Frontal cortex (tissue), 4 donors: ENCODE data around the gene EVPL. TPM values are rescaled to one million over a fixed set of nuclear protein-coding genes. Genes with fewer than 3 reads are reported as not detected.

Experiments used
- DNase-seq, 2 donors: peaks; one replicate each; pipeline ENCODE4 v3.0.0; 2012; ENCODE audit warnings: low spot score in 2 of 2
- FAIRE-seq: peaks from 2 replicates; lab custom pipeline; 2012; peaks lifted over from hg19 to GRCh38; lab: Jason Lieb, UNC
- total RNA-seq: library from RNA; depleted of rRNA; stranded (reverse); fragments of >200 nt; gene quantifications from one replicate; pipeline ENCODE4 v1.2.3, GENCODE V29; 2014
- donor health status: control.
- donor health status: control.
- donor health status: control.

Gene EVPL
- total RNA-seq, 1 donor from 2014 or later = not detected

DNA sequence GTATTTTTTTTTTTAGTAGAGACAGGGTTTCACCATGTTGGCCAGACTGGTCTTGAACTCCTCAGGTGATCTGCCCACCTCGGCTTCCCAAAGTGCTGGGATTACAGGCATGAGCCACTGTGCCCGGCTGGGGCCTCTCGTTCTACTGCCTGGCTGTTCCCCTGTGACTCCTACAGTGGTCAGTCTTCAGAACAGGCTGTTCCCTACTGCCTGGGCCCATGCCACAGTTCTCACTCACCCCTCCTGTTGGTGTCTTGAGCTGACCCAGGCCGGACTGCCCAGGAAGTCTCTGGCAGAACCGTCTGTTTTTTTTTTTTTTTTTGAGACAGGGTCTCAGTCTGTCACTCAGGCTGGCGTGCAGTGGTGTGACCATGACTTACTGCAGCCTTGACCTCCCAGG lies 23.2 kb downstream of the EVPL start:
- no peak for DNase-seq
- no peak for FAIRE-seq

DNA sequence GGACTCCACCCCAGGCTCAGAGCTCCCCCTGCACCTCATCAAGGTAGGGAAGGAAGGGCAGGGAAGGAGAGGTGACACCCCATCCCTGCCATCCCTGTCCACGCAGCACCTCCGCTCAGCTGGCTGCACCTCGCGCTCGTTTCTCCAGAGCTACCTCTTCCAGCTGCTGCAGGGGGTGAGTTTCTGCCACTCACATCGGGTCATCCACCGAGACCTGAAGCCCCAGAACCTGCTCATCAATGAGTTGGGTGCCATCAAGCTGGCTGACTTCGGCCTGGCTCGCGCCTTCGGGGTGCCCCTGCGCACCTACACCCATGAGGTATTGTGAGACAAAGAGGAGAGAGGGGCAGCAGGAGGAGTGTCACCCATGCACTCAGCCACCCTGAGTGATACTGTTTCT lies 25.0 kb downstream of the EVPL start:
- DNase-seq = no peak
- FAIRE-seq = no peak

DNA sequence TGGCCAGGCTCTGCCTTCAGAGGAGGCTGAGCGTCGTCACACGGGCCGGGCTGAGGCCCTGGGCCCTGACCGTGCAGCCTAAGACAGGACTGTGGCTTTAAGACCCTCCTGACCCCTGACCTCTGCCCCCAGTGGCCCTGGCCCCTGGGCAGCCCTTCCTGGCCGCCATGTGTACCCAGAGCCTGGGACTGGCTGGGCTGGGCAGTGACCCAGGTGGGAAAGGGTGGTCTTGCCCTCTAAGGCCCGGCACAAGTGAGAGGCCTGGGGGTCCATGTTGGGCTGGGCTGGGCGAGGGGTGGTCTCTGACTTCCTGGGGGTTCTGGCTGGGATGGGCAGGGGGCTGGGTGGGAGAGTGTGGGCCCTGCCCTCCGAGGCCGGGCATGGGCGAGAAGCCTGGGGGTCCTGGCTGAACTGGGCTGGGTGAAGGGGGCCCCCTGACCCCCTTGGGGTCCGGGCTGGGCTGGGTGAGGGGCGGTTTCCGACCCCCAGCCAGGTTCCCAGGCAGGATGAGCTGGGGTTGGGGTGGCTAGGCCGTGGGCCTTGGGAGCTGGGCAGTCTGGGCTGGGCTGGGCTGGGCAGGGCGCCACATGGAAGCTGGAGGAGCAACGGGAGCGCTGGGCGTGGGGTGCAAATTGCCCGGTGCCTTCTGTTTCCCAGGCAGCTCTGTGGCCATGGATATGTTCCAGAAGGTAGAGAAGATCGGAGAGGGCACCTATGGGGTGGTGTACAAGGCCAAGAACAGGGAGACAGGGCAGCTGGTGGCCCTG lies 26.2 kb downstream of the EVPL start, which contains the start of gene CDK3:
Gene CDK3, plus strand, starts transcription at position 101 of the 767 bp plus-strand sequence. Its CDS starts 571 bp downstream, at position 672.
- FAIRE-seq = no peak
- DNase-seq = peak in 1 of 2 donors; percentile 16

DNA sequence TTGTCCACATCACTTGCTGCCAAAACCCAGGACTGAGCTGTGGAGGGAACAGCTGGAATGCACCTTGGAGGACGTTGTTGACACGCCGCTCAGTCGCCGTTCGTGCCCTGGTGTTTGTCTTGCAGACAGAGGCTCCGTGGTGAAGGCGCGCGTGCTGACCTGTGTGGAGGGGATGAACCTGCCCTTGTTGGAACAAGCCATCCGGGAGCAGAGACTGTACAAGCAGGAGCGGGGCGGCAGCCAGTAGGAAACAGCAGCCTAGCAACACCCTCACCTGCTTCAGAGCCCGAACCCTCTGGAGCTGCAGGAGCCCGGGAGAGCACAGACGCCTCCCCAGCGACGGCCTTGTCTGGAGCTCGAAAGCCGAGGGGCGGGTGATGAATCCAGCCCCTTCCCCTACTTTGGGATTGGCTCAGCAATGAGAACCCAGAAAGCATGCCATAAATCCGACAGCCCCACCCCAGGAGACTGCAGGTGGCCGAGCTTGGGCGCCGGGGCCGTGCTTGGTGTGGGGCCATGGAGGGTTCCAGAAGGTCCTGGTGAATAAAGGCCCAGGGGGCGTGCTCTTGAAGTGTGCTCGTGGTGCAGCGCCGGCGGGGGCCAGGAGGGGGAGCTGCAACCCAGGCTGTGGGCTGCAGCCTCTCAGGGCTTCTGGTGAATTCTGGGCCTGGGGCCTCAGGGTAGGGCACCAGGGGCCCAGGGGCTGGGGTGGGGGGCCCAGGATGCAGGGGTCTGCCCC lies 26.9 kb downstream of the EVPL start:
- peak in 1 of 2 donors; percentile 75 for DNase-seq
- FAIRE-seq = no peak

DNA sequence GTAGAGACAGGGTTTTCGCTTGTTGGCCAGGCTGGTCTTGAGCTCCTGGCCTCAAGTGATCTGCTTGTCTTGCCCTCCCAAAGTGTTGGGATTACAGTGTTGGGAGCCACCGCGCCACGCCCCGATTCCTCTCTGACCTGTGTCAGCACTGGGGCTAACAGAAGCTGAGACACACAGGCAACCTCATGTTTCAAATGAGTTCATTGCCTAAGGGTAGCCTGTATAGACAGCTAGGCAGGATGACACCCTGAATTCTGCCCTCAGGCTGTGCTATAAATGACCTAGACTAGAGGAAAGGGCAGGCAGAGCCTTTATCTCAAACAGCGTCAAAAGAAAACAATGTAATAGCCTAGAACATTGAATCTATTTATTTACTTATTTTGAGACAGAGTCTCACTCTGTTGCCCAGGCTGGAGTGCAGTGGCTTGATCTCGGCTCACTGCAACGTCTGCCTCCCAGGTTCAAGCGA lies 28.7 kb downstream of the EVPL start:
- DNase-seq = no peak
- no peak for FAIRE-seq

DNA sequence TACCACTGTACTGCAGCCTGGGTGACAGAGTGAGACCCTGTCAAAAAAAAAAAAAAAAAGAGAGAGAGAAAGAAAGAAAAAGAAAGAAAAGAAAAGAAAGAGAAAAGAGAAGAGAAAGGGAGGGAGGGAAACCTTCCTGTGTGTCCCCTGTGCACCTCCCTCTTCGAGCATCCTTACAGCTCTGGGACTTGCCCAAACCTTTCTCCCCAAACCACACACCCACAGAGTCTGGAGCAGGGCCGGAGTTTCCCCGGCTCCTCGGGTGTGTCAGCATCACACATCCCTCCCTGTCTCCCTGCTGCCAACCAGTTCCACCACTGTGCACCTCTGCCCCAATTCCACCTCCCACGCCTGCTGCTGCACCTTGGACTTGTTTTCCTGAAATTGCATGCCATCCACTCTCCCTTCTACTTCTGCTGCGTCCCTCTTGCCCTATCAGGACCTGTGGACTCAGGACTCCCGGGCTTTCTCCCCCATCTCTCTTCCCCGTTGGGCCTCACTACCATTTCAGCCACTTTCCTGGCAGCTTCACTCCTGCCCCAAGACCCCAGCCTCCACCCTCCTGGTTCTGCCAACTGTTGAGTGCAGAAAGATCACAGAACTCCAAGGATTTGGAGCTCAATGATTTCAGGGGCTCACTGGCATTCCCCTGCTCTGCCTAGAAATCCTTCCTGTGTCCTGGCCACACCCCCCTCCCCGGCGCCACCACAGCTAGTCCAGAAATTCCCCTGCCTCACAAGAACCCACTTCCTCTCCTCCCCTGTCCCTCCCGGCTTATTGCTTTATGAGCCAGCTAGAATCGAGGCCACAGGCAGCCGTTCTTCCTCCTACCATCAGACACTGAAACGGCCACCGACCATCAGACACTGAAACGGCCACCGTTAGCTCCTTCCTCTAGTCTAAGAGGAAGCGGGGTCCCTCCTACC lies 30.2 kb downstream of the EVPL start:
- no peak for DNase-seq
- no peak for FAIRE-seq

DNA sequence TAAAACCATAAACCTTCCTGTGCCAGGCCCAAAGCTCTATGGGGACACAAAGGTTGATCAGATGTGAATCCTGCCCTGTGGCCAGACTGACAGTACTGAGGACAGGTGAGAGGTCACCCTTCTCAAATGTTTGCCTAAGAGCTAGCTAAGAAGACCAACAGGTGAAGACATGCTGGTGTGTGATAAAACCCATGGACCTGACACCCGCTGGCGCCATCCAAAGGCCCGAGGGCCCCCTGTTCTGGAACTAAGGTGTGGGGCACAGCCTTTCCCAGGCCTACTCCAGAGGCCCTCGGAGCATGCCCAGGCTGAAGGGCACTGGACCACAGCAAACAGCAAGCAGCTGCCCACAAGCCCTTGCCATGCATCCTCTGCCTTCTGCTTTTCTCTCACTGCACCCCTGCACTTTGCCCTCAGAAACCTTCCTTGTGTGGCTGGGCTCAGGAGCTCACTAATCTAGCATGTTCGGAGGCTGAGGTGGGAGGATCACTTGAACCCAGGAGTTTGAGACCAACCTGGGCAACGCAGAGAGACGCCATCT lies 31.7 kb downstream of the EVPL start:
- FAIRE-seq = no peak
- DNase-seq = no peak

DNA sequence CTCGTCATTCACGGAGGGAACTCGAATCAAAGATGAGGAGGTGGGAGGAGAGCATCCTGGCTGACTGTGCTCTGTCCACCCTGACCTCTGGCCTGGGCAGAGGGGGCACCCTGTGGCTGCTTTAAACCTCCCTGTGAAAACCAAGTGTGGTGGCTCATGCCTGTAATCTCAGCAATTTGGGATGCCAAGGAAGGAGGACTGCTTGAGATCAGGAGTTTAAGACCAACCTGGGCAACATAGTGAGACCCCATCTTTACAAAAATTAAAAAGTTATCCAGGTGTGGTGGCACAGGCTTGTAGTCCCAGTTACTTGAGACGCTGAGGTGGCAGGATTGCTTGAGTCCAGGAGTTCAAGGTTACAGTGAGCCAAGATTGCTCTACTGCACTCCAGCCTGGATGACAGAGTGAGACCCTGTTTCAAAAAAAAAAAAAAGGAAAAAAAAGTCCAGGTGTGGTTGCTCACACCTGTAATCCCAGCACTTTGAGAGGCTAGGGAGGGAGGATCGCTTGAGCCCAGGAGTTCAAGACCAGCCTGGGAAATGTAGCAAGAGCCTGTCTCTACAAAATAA lies 32.2 kb downstream of the EVPL start:
- DNase-seq = no peak

DNA sequence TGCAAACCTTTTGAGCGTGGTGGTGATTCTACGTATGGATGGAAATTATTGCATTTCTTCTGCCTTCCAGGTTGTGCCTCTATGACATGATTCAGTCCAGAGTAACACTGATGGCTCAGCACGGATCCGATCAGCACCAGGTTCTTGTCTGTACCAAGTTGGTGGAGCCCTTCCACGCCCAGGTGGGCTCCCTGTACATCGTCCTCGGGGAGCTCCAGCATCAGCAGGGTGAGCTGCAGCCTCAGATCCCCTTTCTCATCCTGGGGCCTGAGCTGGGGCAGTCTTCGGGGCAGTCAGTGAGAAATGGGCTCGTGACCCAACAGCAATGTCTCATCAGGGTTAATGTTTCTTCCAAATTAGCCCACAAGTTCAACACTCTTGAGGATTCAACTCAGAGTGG lies 35.7 kb downstream of the EVPL start:
- no peak for DNase-seq

More for the DNA sequence above, 32.2 kb downstream of the EVPL start:
- no peak for FAIRE-seq

DNA sequence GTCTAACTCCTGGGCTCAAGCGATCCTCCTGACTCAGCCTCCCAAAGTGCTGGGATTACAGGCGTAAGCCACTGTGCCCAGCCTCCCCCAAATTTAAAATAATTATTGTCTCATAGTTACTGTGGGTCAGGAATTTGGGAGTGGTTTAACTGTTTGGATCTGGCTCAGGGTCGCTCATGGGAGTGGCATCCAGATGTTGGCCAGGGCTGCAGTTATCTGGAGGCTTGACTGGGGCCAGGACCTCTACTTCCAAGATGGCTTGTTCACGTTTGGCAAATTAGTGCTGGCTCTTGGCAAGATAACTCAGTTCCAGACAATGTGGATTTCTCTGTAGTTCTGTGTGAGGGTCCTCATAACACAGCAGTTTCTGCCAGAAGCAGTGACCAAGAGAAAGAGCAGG lies 40.1 kb downstream of the EVPL start:
- DNase-seq = no peak
- no peak for FAIRE-seq

More for the DNA sequence above, 35.7 kb downstream of the EVPL start:
- FAIRE-seq = no peak

DNA sequence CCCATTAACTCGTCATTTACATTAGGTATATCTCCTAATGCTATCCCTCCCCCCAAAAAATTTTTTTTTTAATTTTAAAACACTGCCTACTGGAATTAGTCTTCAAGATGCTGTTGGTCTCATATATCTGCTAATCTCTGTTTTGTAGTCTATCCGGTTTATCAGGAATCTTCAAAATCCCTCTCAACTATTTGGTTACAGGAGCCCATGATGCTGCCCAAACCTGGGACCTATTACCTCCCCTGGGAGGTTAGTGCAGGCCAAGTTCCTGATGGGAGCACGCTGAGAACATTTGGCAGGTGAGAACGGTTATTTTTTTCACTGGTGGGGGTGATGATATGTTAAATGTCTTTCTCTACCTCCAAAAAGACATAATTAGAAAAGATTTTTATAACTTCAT lies 41.1 kb downstream of the EVPL start:
- FAIRE-seq = no peak
- DNase-seq = no peak

DNA sequence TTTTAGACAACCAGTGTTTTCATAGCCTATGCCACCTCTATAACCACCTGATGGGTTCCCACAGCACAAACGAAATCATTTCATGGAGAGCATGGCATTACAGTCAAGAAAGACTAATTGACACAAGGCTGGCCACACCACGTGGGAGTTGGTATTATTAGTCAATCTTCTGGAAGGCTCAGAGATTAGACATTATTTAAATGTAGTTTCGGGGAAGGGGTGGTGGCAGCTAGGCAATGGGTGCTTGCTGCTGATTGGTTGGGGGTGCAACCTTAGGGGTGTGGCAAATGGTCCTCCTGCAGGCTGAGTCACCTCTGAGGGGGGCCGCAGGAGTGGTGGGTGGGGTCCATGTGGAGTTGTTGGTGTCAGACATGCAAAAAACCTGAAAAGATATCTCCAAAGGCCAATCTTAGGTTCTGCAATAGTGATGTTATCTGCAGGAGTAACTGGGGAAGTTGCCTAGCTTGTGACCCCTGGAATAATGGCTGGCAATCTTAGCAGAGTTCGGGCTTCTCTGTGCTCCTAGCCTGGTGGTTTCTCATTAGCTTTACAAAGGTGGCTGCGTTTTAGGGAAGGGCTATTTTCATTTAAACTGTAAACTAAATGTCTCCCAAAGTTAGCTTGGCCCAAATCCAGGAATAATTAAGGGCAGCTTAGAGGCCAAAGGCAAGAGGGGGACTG lies 43.5 kb downstream of the EVPL start:
- DNase-seq = no peak
- FAIRE-seq = no peak

DNA sequence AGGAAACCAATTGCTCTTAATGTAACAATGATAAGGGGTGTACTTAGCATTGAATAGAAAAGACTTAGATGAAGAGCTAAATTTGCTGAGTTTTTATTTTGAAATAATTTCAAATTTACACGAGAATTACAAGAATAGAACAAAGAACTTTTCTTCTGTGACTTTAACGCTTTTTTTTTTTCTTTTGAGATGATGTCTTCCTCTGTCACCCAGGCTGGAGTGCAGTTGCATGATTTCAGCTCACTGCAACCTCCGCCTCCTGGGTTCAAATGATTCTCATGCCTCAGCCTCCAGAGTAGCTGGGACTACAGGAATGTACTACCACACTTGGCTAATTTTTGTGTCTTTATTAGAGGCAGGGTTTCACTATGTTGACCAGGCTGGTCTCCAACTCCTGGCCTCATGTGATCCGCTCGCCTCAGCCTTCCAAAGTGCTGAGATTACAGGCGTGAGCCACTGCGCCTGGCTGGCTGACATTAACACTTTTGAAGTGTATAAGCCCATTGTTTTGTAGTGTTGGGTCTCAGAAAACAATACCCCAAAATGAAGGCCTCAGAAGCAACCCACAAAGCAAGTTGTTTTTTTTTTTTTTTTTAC lies 46.0 kb downstream of the EVPL start:
- DNase-seq (no peak), FAIRE-seq (no peak)

DNA sequence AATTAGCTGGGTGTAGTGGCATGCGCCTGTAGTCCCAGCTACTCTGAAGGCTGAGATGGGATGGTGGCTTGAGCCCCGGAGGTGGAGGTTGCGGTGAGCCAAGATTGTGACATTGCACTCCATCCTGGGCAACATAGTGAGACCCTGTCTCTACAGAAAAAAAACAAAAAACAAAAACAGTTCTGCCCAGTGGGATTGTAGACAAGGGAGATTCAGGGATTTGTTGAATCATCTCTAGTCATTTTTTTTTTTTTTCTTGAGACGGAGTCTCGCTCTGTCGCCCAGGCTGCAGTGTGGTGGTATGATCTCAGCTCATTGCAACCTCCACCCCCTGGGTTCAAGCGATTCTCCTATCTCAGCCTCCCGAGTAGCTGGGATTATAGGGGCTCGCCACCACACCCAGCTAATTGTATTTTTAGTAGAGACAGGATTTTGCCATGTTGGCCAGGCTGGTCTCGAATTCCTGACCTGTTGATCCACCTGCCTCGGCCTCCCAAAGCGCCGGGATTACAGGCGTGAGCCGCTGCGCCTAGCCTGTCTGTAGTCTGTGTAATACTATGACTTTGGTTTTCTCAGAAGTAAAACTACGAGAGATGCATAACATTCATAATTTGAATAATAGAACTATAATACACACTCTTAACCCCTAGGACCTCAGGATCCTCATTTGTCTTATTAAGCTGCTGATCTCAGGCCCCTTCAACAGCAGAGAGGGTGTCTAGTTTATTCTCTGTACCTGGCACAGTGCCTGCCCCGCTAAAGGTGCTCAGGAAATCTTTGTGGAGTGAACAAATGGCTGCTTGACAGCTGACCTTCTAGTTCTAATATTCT lies 46.7 kb downstream of the EVPL start:
- FAIRE-seq = no peak
- no peak for DNase-seq

DNA sequence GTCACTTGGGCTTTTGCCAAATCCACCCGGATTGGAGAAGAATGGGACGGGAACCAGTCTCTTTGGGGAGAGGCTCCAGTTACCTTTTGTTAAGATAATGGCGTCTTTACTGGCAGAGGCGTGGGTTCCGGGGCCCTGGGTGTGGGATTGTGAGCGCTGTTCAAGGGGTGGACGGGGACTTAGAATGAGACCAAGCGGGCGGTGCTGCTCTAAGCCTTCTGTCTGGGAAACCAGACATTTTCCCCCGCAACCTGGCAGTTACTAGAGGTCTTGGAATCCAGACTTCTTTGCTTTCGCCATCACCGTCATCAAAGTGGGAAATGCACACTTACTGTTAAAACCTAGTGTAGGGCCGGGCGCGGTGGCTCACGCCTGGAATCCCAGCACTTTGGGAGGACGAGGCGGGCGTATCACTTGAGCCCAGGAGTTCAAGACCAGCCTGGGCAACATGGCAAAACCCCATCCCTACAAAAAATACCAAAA lies 47.4 kb downstream of the EVPL start:
- FAIRE-seq (no peak), DNase-seq (no peak)

DNA sequence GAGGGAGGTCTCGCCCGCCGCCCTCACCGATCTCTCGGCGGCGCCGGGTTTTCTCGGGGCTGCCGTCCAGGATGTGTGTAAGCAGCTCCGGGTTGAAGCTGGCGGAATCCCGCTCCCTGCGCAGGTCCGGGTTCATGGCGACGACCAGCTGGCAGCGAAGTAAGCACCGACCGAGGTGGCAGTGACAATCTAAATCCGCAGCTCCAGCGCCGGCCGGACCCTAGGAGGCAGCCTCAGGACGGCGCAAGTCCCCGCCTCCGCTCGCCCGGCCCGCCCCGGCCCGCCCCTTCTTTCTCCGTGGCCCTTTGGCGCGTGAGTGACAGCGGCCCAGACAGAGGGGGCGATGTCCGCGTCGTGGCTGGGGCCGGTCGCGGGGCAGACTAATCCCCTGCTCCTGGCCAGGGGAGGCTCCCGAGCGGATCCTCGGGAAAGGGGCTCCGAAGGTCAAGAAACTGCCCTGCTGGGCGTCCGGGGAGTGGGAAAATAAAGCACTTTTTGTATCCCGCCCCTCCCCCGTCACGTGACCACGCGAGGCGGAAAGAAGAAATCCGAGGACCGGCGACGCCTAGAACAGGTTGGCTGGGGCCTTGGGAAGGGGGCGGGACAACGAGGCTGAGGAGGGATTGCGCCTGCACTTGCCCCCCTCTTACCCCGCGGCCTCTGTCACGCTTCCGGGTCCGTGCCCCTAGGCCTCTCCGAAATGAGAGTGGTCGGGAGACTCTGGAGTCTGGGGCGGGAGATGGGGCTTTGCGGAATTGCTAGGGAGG lies 48.0 kb downstream of the EVPL start, which contains the start of the genes ACOX1 and TEN1:
Gene ACOX1, minus strand, starts transcription at position 229 of the 767 bp plus-strand sequence. Its CDS starts 93 bp downstream, at position 136.
Gene TEN1, plus strand, starts transcription at position 303 of the 767 bp plus-strand sequence. CDS start 6,953 bp downstream, outside the sequence.
- FAIRE-seq = no peak
- peak; percentile 81 to 88 for DNase-seq
